Vagina (tissue), 2 donors: Measurements from ENCODE around the gene YBX1.

Source experiments
- CTCF ChIP-seq, 3 experiments: fragments of 450-650 bp in 2 of 3; fragments of 200-600 bp in 1 of 3; sonication (generic) in 1 of 3; IDR thresholded peaks; one replicate each; pipeline ENCODE4 v1.5.1; 2017 to 2019; ENCODE audit warnings: antibody characterized with exemption in 3 of 3, mild to moderate bottlenecking in 2 of 3, moderate library complexity in 2 of 3
- POLR2A ChIP-seq, 2 donors: fragments of 450-650 bp; IDR thresholded peaks; one replicate each; pipeline ENCODE4 v1.6.1; 2017; ENCODE audit warnings: antibody characterized with exemption in 2 of 2, mild to moderate bottlenecking in 2 of 2, moderate library complexity in 2 of 2
- POLR2AphosphoS5 ChIP-seq, 2 donors: sonication (generic); formaldehyde crosslinking; IDR thresholded peaks; one replicate each; pipeline ENCODE4 v1.9.0; 2017; ENCODE audit warnings: antibody characterized with exemption in 2 of 2, mild to moderate bottlenecking in 2 of 2, low read depth in 1 of 2; ENCODE audit not compliant: insufficient read depth in 1 of 2

GRCh38 chr1:42692461-42692860, 10.2 kb downstream of the YBX1 start:
- TF ChIP-seq CTCF (IDR thresholded peaks at IDR 0.05) = no peak
- no peak for TF ChIP-seq POLR2A (IDR thresholded peaks at IDR 0.05)
- TF ChIP-seq POLR2AphosphoS5 (IDR thresholded peaks at IDR 0.05; ENCODE audit: insufficient read depth in 1 of 2, low read depth in 1 of 2) = no peak
